Kidney tubule cell (primary cell): Measurements from ENCODE around the gene NLRX1.
A peak's percentile ranks its signal among the peaks of the same experiment; 100 is the strongest.
"Not testable (repeated sequence)": the region's sequence is repeated elsewhere in the genome, so short reads cannot be mapped to it uniquely, and the experiment has no call there.

Experiments used
- DNase-seq: peaks from one replicate; pipeline ENCODE4 v3.0.0-alpha.2; 2018; ENCODE audit warnings: low spot score

The NLRX1 gene

DNA sequence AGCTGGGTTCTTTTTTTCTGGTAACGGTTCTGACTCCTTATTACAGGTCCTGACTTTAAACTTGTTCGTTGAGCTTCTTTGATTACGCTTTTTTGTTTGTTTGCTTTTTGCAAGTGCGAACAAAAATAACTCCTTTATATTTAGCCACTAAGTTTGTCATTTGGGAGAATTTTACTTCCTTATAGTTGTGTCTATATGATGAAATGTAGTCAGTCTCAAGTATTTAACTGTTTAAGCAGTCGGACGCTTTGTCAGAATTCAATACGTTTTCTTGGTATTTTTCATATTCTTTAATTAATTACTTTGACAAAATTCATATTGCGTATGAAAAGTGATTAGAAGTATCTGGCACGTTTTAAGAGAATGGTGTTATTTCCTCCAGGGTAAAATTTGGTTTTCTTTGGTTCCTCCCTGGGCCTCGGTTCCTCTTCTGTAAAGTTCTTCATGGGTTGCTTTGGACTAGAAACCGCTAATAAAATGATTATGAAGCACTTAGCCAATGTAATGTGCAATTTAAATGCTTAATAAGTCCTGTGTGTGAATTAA, 39.0 kb downstream of the NLRX1 start:
- DNase-seq: no peak

DNA sequence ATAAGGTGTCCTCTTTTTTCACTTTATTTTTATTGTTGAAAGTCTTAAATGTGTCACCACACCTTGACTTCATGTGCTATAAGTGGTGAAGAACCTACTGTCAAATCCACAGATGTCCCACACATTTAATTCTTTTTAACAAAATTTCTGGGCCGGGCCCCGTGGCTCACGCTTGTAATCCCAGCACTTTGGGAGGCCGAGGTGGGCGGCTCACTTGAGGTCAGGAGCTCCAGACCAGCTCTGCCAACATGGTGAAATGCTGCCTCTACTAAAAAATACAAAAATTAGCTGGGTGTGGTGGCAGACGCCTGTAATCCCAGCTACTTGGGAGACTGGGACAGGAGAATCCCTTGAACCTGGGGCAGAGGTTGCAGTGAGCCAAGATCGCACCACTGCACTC, 40.7 kb downstream of the NLRX1 start:
- no peak for DNase-seq

- DNase-seq: peak; percentile 29
Observed at GRCh38 chr11:119210050-119210449, 41.5 kb downstream of the NLRX1 start.

- peak; percentile 97 for DNase-seq
Observed at GRCh38 chr11:119218141-119218878, 49.8 kb downstream of the NLRX1 start.

DNA sequence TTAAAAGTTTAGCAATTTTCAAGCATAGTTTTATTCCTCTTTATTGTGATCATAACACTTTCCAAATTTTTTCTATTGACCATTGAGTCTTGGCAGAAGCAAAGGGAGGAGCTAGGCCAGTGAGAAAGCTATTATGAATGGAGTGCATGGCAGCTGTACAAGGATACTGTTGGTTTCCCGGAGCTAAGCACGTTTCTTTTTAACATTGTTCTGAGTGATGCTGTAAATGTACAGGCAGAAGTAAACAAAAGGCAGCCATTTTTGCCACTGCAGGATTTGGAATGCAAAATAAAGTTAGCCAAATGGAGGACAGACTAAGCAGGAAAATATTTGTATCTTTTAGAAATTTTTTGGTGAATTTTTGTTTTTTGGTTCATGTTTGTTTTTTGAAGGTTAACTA, 53.8 kb downstream of the NLRX1 start:
- DNase-seq: peak; percentile 11

- DNase-seq: no peak
Observed at GRCh38 chr11:119222891-119223290, 54.4 kb downstream of the NLRX1 start.

GRCh38 chr11:119223856-119224255, 55.3 kb downstream of the NLRX1 start:
- no peak for DNase-seq

DNA sequence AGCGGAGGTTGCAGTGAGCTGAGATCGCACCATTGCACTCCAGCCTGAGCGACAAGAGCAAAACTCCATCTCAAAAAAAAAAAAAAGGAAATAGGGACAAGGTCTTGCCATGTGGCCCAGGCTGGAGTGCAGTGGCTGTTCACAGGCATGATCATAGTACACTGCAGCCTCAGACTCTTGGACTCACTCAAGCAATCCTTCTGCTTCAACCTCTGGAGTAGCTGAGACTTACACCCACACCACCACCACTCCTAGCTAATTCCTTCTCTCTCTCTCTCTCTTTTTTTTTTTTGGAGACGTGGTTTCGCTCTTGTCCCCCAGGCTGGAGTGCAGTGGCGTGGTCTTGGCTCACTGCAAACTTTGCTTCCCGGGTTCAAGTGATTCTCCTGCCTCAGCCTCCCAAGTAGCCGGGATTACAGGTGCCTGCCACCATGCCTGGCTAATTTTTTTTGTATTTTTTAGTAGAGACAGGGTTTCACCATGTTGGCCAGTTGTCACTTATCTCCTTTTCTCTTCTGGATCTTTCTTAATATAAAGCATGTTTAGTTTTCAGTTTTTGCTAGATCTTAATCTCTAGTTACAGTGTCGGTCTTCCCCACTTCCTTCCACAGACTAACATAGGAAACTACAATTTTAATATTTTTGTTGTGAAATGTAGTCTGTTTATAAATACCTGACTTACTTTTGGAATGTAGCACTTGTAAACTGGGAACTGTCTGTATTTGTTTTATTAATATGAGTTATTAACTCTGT, 60.2 kb downstream of the NLRX1 start:
- DNase-seq: not testable (repeated sequence)

- DNase-seq: no peak
Observed at GRCh38 chr11:119229288-119229672, 60.8 kb downstream of the NLRX1 start.

DNA sequence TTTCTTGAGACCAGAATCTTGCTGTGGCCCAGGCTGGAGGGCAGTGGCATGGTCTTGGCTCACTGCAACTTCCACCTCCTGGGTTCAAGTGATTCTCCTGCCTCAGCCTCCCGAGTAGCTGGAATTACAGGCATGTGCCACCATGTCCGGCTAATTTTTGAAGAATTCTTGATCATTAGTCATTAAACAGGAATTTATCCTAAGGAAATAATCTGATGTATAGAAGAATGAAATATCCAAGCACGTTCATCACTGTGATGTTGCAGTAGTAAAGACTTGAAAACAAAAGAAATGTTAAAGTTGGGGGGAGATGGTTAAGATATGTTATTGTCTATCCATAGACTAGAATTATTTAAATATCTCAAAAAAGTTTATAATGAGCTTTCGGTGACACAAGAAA, 61.2 kb downstream of the NLRX1 start:
- DNase-seq: no peak
